ENCODE results near the gene STK25.

Gene STK25

GRCh38 chr2:241498115-241499070 lies 10.0 kb downstream of the STK25 start:
- no peak overlapping the region for H3K9ac ChIP-seq

GRCh38 chr2:241496904-241497877 lies 11.2 kb downstream of the STK25 start:
- no peak overlapping the region for H3K4me3 ChIP-seq (ENCODE audit: low read depth, low read length)
- no peak overlapping the region for H3K9ac ChIP-seq
- no peaks in the 10 kb centered on the region for H3K36me3 ChIP-seq (ENCODE audit: control insufficient read depth, insufficient read depth, low read length)
- H3K79me2 ChIP-seq, result no peaks in the 10 kb centered on the region
- TF ChIP-seq CTCF (IDR thresholded peaks at IDR 0.05), result no peak
- H3K4me1 ChIP-seq, result no peaks in the 10 kb centered on the region
- no peaks in the 10 kb centered on the region for H3K9me3 ChIP-seq (ENCODE audit: control insufficient read depth, low read length)
- no peaks in the 10 kb centered on the region for H3K27me3 ChIP-seq (ENCODE audit: control insufficient read depth, insufficient read depth, low read length)
- H3K27ac ChIP-seq, result no peak overlapping the region
- H2AFZ ChIP-seq, result no peak overlapping the region
- H3K4me2 ChIP-seq (ENCODE audit: low read length), result no peak overlapping the region

More at GRCh38 chr2:241498115-241499070, 10.0 kb downstream of the STK25 start:
- Histone ChIP-seq H3K36me3 (ENCODE audit: control insufficient read depth, insufficient read depth, low read length) (no peaks in the 10 kb centered on the region), H2AFZ (no peak overlapping the region), H3K4me2 (ENCODE audit: low read length) (no peak overlapping the region), H3K27me3 (ENCODE audit: control insufficient read depth, insufficient read depth, low read length) (no peaks in the 10 kb centered on the region), H3K9me3 (ENCODE audit: control insufficient read depth, low read length) (no peaks in the 10 kb centered on the region), H3K79me2 (no peaks in the 10 kb centered on the region), H3K27ac (no peak overlapping the region), H3K4me3 (ENCODE audit: low read depth, low read length) (no peak overlapping the region), H3K4me1 (no peaks in the 10 kb centered on the region)
- no peak for TF ChIP-seq CTCF (IDR thresholded peaks at IDR 0.05)

GRCh38 chr2:241496003-241496707 lies 12.2 kb downstream of the STK25 start:
- H2AFZ ChIP-seq, result no peak overlapping the region
- no peak for TF ChIP-seq CTCF (IDR thresholded peaks at IDR 0.05)
- H3K79me2 ChIP-seq, result no peaks in the 10 kb centered on the region
- H3K9ac ChIP-seq, result no peak overlapping the region
- H3K36me3 ChIP-seq (ENCODE audit: control insufficient read depth, insufficient read depth, low read length), result no peaks in the 10 kb centered on the region
- no peaks in the 10 kb centered on the region for H3K27me3 ChIP-seq (ENCODE audit: control insufficient read depth, insufficient read depth, low read length)
- no peak overlapping the region for H3K27ac ChIP-seq
- no peak overlapping the region for H3K4me3 ChIP-seq (ENCODE audit: low read depth, low read length)
- no peaks in the 10 kb centered on the region for H3K4me1 ChIP-seq
- no peaks in the 10 kb centered on the region for H3K9me3 ChIP-seq (ENCODE audit: control insufficient read depth, low read length)
- H3K4me2 ChIP-seq (ENCODE audit: low read length), result no peak overlapping the region

- H3K4me1 ChIP-seq, result peaks cover 4% of the 10 kb centered on the region
- no peaks in the 10 kb centered on the region for H3K79me2 ChIP-seq
- H3K4me3 ChIP-seq (ENCODE audit: low read depth, low read length), result no peak overlapping the region
- TF ChIP-seq CTCF (IDR thresholded peaks at IDR 0.05), result no peak
- H3K9me3 ChIP-seq (ENCODE audit: control insufficient read depth, low read length), result no peaks in the 10 kb centered on the region
- H3K9ac ChIP-seq, result no peak overlapping the region
- H3K4me2 ChIP-seq (ENCODE audit: low read length), result no peak overlapping the region
- no peaks in the 10 kb centered on the region for H3K36me3 ChIP-seq (ENCODE audit: control insufficient read depth, insufficient read depth, low read length)
- H3K27me3 ChIP-seq (ENCODE audit: control insufficient read depth, insufficient read depth, low read length), result no peaks in the 10 kb centered on the region
- H2AFZ ChIP-seq, result no peak overlapping the region
- no peak overlapping the region for H3K27ac ChIP-seq
Measured at GRCh38 chr2:241495172-241496002, 13.0 kb downstream of the STK25 start.

Data from parathyroid adenoma (tissue), 2 donors.